Left ventricle myocardium superior (tissue), 1 donor: ENCODE data around the gene CLMN. TPM values are rescaled to one million over a fixed set of nuclear protein-coding genes. Genes with fewer than 3 reads are reported as not detected.

Experiments
- ATAC-seq: fragments of 200-7000 bp; cut with Tn5 transposase; one replicate; pipeline ENCODE4 v1.9.1; 2020; ENCODE audit warnings: mild to moderate bottlenecking, moderate library complexity
- DNase-seq: peaks from one replicate; pipeline ENCODE4 v3.0.0-alpha.2; 2020
- intact Hi-C: fragments of 100-400 bp; cut with micrococcal nuclease; formaldehyde crosslinking; loops from one replicate; pipeline ENCODE4 v1.11.0; 2022
- total RNA-seq: library from RNA; stranded (reverse); fragmentation: NEBNext Ultra II Directional; extraction: Animal tissue kit (Norgen Biotek cat#: 25700); gene quantifications from one replicate; pipeline ENCODE4 v1.2.1, GENCODE V29; 2021
- donor health status: DM: no; HTN: yes; CAD: no; lungs with severe emphysema.

CLMN gene
- total RNA-seq, 1 donor from 2014 or later = 8.9 TPM

GRCh38 chr14:95323917-95324316, 4.2 kb upstream of the CLMN start:
- ATAC-seq (no peak), DNase-seq (no peak)
- intact Hi-C loops = no loop called here

GRCh38 chr14:95323361-95323760, 3.7 kb upstream of the CLMN start:
- DNase-seq (no peak), ATAC-seq (no peak)
- intact Hi-C loops = no loop called here

GRCh38 chr14:95322651-95323050, 2.9 kb upstream of the CLMN start:
- DNase-seq (no peak), ATAC-seq (no peak)
- intact Hi-C loops = no loop called here

GRCh38 chr14:95321693-95322455, 2.2 kb upstream of the CLMN start:
- intact Hi-C loops = no loop called here
- no peak for DNase-seq
- no peak for ATAC-seq

GRCh38 chr14:95320955-95321600, 1.4 kb upstream of the CLMN start:
- intact Hi-C loops = no loop called here
- DNase-seq = no peak
- ATAC-seq = no peak

- intact Hi-C loops = no loop called here
- ATAC-seq (no peak), DNase-seq (peak; percentile 45)
Measured at GRCh38 chr14:95320078-95320895, 579 bp upstream of the CLMN start.

- no peak for ATAC-seq
- DNase-seq = no peak
- intact Hi-C loops = no loop called here
Measured at GRCh38 chr14:95318399-95319311, 1.1 kb downstream of the CLMN start.

GRCh38 chr14:95317817-95318343, 1.8 kb downstream of the CLMN start:
- ATAC-seq (no peak), DNase-seq (no peak)
- intact Hi-C loops = no loop called here

- intact Hi-C loops = no loop called here
- ATAC-seq (no peak), DNase-seq (no peak)
Measured at GRCh38 chr14:95316821-95317220, 2.9 kb downstream of the CLMN start.

GRCh38 chr14:95315579-95315978, 4.1 kb downstream of the CLMN start:
- intact Hi-C loops = no loop called here
- ATAC-seq (no peak), DNase-seq (no peak)

- ATAC-seq (no peak), DNase-seq (no peak)
- intact Hi-C loops = no loop called here
Measured at GRCh38 chr14:95315156-95315555, 4.6 kb downstream of the CLMN start.

GRCh38 chr14:95314609-95315008, 5.1 kb downstream of the CLMN start:
- intact Hi-C loops = no loop called here
- DNase-seq (no peak), ATAC-seq (peak; percentile 28)

GRCh38 chr14:95313707-95314106, 6.0 kb downstream of the CLMN start:
- peak; percentile 74 for DNase-seq
- peak; percentile 75 for ATAC-seq
- intact Hi-C loops = no loop called here

GRCh38 chr14:95313190-95313589, 6.5 kb downstream of the CLMN start:
- DNase-seq = no peak
- intact Hi-C loops = no loop called here
- ATAC-seq = no peak

- intact Hi-C loops = no loop called here
- ATAC-seq (no peak), DNase-seq (no peak)
Measured at GRCh38 chr14:95312311-95312710, 7.4 kb downstream of the CLMN start.

- ATAC-seq = no peak
- intact Hi-C loops = no loop called here
- no peak for DNase-seq
Measured at GRCh38 chr14:95311752-95312151, 8.0 kb downstream of the CLMN start.

GRCh38 chr14:95310635-95311380, 8.9 kb downstream of the CLMN start:
- no peak for ATAC-seq
- intact Hi-C loops = no loop called here
- DNase-seq = no peak
